GM12865 (cell line): ENCODE results near the gene TRIOBP.

Source experiments
- DNase-seq: peaks from one replicate; pipeline ENCODE4 v3.0.0; 2010; ENCODE audit warnings: low read depth
- H3K4me3 ChIP-seq: 2 replicates; pipeline ENCODE4 v1.5.1; 2011; ENCODE audit warnings: mild to moderate bottlenecking, low read depth, low read length, control low read depth
- TF ChIP-seq, protein P1 (sequence below): IDR thresholded peaks from 2 replicates; pipeline ENCODE4 v1.5.1; 2011; ENCODE audit warnings: low read length, control low read depth, low read depth, inconsistent platforms; ENCODE audit not compliant: insufficient read depth; ENCODE audit errors: missing control alignments

Gene TRIOBP

DNA sequence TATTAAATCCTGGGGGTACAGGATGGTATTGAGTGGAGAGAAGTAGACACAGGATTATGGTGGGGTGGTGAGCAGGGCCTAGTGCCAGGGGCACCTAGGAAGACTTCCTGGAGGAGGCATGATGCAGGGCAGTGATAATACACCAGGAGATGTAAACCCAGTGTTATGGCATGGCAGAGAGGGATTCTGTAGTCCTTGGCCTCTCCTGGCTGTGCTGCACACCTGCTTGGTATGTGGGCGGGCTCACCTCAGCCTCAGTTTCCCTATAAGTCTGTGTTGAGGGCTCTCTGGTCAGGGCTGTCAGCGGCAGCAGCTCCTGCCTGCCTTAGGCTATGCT is 36.2 kb upstream of the TRIOBP start:
- peak overlapping the region; percentile 90 for H3K4me3 ChIP-seq
- TF ChIP-seq, protein P1, sequence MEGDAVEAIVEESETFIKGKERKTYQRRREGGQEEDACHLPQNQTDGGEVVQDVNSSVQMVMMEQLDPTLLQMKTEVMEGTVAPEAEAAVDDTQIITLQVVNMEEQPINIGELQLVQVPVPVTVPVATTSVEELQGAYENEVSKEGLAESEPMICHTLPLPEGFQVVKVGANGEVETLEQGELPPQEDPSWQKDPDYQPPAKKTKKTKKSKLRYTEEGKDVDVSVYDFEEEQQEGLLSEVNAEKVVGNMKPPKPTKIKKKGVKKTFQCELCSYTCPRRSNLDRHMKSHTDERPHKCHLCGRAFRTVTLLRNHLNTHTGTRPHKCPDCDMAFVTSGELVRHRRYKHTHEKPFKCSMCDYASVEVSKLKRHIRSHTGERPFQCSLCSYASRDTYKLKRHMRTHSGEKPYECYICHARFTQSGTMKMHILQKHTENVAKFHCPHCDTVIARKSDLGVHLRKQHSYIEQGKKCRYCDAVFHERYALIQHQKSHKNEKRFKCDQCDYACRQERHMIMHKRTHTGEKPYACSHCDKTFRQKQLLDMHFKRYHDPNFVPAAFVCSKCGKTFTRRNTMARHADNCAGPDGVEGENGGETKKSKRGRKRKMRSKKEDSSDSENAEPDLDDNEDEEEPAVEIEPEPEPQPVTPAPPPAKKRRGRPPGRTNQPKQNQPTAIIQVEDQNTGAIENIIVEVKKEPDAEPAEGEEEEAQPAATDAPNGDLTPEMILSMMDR = no peak
- no peak for DNase-seq

DNA sequence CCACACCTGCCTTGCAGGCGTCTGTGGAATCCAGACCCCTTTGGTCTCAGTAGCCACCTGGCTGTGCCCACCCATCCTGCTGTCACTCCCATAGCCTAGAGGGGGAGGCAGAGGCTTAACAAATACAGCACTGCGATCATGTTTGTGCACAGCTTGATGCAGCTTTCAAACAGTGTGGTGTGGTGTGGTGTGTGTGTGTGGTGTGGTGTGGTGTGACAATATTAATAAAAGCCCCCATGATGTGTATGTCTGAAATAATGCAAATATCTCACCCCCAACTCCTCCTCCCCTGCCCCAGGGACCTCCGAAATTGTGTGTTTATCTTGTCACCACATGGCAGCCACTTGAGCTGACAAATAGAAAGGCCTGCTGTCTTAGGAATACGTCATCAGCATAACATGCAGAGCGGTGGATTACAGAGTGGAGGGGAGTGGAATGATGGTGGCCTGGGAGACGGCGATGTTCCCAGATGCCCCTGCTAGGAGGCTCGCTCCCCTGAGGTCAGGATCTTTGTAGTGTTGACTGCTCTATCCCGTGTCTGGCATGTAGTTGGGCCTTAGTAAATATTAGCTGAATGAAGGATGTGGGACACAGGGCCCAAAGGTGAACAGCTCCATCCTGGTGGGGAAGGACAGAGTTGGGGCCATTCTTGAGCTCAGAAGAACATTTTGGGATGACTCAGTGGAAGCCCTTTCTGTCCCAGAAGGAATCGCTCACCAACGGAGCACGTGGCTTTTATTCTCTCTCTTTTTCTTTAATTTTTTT is 35.5 kb upstream of the TRIOBP start:
- H3K4me3 ChIP-seq = peak overlapping the region; percentile 90

DNA sequence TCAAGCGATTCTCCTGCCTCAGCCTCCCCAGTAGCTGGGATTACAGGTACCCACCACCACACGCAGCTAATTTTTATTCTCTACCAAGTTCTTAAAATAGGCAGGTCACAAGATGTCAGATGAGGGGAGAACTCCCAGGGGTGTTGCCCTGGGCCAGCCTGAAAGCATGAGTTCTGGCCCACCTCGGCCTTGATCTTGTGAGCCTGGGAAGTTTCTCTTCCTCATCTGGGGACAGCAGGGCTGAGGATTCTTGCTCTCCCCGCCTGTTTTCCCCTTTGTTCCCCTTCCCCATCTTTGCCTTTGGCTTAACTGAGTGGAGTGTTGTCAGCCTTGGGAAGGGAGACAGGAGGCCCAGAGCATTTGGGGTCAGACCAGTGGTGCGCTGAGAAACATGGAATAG is 34.8 kb upstream of the TRIOBP start:
- no peak for DNase-seq
- TF ChIP-seq, protein P1 = no peak
- no peak overlapping the region for H3K4me3 ChIP-seq

More for the DNA sequence above, 35.5 kb upstream of the TRIOBP start:
- DNase-seq = peak; percentile 50
- TF ChIP-seq, protein P1 = peak; percentile 29

DNA sequence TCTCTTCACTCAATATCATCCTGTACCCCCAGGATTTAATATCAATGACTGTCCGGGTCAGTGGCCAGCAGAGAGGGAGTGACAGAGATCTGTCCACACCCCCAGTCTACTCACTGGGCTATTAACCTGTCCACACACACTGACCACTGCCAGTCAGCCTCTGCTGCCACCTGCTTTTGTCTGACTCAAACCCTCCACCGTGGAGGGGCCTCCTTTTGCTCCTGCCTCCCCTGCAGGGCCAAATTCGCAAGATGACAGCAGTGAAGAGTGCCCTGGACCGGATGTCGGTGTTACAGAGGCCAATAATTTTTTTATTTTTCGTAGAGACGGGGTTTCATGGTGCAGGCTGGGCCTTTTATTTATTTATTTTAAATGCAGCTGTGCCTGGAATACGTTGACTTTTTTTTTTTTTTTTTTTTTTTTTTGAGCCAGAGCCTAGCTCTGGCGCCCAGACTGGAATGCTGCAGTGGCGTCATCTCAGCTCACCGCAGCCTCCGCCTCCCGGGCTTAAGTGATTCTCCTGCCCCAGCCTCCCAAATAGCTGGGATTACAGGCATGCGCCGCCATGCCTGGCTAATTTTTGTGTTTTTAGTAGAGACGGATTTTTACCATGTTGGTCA is 33.2 kb upstream of the TRIOBP start:
- H3K4me3 ChIP-seq = no peak overlapping the region
- no peak for DNase-seq
- TF ChIP-seq, protein P1 = no peak

DNA sequence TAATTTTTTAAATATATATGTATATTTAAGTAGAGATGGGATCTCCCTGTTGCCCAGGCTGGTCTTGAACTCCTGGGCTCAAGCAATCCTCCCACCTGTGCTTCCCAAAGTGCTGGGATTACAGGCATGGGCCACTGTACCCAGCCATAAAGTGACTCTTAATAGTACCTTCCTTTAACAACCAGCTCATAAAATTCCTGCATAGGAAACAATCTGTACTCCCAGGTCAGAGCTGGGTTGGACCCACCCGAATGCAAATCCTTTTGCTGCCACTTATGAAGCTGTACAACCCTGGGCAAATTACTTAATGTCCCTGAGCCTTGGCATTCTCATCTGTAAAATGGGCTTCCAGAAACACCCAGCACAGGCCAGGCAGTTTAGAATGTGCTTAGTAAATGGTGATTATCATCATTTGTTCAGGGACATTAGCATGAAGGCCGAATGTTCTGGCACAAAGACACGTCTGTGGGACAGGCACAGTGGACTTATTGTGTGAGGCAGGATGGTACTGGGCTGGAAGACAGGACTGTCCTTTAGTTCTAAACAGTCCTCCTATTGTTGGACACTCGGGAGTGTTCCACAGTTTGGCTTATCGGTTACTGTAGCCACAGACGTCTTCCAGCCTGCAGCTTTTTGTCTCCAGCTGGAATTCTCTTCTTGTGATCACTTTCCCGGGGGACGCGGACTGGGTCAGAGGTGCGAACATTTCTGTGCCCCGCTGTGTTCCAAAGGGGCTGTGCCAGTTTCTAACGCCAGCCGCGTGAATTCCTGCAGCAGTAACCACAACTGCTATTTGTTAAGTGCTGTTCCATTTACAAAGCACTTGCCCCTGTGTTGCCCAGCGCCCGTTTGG is 32.4 kb upstream of the TRIOBP start:
- no peak overlapping the region for H3K4me3 ChIP-seq
- DNase-seq = no peak
- TF ChIP-seq, protein P1 = no peak

DNA sequence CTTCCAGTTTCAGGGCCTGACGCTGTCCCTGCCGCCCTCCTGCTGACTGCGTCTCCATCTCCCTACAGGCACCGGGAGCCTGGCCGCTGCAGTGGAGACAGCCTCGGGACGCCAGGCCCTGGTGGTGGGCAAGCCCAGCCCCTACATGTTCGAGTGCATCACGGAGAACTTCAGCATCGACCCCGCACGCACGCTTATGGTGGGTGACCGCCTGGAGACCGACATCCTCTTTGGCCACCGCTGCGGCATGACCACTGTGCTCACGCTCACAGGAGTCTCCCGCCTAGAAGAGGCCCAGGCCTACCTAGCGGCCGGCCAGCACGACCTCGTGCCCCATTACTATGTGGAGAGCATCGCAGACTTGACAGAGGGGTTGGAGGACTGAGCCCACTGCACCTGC is 31.4 kb upstream of the TRIOBP start:
- TF ChIP-seq, protein P1 = no peak
- no peak for DNase-seq
- H3K4me3 ChIP-seq = no peak overlapping the region
